ENCODE data around the gene TPSG1.
"Not testable (repeated sequence)": the region's sequence is repeated elsewhere in the genome, so short reads cannot be mapped to it uniquely, and the experiment has no call there.

TPSG1 gene

DNA sequence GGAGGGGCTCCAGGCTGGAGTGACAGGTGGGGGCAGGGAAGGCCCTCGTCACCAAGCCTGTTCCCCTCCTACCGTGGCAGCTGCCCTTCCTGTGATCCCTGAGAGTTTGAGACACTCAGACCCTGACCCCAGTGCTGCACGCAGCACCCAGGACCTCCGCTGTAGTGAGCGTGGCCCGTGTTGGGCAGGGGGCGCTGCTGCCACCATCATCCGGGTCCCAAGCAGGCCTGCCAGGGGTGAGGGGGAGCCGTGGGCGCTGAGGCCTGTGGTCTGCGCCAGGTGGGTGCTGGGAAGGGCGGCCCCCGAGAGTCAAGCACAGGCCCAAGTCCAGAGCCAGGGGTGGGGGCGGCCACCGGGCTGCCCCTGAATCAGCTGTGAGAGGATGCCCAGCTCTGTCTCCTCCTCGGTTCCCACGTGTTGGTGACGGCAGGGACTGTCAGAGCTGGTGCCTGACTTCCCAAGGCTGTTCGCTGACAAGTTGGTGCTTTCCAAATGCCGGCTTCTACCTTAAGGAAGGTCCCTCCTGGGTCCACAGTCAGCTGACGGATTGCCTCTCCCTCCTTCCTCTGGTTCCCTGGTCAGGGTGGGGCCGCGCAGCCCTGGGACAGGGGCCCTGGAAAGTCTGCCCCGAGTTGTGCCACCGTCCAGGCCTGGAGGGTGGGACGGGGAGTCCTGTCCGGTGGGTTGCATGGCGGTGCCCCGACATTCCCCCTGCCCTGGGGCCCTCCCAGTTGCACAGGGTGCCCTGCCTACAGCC is 31.1 kb downstream of the TPSG1 start:
- no peak for DNase-seq

DNA sequence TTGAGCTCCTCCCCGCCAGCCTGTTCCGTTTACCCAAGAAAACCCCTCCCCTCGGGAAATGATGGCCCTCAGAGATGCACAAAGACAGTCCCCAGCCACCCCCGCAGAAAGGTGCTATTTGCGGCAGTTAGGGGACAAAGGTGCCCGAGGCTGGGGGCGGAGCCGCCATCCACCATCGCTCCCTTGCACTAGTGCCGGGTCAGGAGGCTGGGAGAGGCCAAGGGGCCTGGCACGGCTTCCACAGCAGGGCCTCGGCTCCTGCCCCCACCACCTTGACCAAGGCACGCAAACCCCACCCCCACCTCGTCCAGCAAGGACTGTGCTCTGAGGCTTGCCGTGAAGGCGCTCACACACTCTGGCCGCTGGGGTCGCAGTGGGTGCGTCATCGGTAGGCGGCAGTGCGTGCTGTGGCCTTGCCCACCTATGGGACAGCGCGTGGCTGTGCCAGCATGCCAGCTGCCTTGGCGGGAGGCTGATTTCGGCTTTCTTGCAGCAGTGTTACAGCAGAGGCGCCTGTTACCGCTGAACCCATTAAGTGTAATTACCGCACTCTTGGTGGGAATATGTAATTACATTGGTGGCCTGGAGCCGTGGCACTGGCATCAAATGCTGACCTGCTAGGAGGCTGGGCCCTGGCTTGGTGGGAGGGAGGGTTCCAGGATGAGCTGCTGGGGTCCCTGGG is 31.8 kb downstream of the TPSG1 start:
- no peak for DNase-seq

DNA sequence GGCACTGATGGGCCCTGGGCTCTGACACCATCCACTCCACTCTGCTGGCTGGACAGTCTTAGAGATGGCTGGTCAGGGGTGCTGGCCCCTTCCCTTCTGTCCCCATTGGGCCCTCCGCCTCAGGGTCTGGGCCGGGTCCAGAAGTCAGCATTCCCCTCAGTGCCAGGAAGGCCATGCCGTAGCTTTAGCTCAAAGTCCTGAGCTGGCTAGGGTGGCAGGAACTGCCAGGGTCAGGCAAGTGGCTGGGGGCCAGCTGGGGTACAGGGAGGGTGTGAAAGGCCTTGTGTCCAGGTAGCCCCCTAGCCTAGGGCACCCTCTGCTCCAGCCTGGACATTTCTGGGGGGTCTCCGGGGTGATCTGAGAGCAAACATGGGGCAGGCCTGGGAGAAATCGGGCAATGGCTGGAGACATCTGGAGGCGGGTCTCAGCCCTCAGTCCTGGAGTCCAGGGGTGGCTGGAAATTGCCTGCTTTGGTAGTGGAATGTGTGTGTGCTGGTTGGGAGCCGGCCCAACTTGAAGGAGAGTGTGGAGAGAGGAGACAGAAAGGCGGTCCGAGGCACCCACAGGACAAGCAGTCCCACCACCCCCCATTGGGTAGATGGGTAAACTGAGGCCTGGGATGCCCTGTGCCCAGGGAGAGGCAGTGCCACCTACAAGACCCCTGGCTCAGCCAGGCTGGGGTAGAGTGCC is 32.5 kb downstream of the TPSG1 start:
- DNase-seq: no peak

DNA sequence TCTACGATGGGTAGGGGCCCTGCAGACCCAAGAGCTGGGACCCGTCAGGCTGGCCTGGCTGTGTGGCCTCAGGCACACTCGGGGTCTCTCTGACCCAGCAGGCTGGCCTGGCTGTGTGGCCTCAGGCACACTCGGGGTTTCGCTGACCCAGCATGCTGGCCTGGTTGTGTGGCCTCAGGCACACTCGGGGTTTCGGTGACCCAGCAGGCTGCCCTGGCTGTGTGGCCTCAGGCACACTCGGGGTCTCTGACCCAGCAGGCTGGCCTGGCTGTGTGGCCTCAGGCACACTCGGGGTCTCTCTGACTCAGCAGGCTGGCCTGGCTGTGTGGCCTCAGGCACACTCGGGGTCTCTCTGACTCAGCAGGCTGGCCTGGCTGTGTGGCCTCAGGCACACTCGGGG is 34.3 kb downstream of the TPSG1 start:
- not testable (repeated sequence) for DNase-seq

DNA sequence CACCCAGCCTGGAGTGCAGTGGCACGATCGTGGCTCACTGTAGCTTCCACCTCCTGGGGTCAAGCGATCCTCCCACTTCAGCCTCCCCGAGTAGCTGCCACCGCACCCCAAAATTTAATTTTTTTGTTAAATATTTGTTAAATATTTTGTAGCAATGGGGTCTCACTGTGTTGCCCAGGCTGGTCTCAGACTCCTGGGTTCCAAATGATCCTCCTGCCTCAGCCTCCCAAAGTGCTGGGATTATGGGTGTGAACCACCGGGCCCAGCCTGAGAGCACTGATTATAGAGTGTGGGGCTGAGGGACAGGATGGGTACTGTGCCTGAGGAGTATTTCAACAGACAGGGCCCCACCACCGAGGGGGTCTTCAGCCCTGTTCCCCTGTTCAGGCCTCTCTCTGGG is 35.6 kb downstream of the TPSG1 start:
- DNase-seq: no peak

DNA sequence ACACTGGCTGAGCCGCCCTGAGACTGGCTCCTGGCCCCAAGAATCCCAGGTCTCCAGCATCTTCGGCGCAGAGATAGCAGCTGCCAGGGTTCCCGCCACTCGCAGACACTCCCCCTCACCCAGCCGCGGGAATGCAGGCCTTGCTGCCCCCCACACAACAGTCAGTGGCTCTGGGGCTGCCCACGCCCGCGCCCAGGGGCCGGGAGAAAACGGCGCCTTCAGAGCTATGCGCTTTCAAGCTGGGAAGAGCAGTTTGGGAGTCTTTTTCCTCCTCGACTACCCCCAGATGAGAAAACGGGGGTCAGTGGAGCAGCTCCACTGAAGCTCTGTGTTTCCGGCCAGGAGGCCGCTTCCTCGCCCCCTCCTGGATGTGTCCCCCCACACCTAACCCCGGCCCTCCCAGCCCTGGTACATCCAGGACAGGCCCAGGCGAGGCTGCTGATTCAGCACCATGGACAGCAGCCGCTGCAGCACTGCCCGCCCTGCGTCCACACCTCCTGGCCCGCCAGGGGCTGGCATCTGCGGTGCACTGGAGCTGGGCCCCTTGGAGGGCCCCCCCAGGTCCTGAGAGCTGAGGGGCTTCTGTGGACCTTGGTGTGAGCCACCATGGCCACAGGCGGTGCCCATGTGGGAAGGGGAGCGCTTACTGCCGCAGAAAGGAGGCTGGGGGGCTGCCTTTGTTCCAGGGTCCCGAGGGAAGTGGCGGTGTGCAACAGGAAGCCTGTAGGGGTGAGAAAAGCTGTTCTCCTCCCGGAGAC is 36.5 kb downstream of the TPSG1 start:
- no peak for DNase-seq

DNA sequence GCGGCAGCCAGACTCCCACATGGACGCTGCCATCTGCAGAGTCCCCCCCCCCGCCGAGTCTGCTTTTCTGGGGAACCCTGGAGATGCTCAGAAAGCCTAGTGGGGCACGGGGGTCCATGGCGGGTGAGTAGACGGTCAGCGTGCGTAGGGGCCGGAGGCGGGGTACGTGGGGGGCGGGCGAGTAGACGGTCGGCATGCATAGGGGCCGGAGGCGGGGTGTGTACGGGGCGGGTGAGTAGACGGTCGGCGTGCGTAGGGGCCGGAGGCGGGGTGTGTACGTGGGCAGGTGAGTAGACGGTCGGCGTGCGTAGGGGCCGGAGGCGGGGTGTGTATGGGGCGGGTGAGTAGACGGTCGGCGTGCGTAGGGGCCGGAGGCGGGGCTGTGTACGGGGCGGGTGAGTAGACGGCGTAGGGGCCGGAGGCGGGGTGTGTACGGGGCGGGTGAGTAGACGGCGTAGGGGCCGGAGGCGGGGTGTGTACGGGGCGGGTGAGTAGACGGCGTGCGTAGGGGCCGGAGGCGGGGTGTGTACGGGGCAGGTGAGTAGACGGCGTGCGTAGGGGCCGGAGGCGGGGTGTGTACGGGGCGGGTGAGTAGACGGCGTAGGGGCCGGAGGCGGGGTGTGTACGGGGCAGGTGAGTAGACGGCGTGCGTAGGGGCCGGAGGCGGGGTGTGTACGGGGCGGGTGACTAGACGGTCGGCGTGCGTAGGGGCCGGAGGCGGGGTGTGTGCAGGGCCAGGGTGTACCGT is 39.4 kb downstream of the TPSG1 start:
- DNase-seq: not testable (repeated sequence)

DNA sequence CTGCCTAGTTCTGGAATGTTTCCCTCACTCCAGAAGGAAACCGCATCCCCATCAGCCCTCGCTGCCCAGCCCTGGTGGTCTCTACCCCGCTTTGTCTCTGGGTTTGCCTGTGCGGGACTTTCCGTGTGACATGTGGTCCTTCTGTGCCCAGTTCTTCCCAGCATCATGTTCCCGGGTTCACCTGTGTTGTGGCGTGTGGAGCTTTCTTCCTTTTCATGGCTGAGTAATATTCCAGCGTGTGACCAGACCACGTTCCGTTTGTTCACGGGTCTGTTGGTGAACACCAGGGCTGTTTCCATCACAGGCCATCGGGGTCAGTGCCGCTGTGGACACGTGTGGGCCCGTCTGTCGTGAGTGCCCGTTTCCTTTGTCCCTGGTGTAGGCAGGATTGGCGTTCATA is 40.1 kb downstream of the TPSG1 start:
- no peak for DNase-seq

DNA sequence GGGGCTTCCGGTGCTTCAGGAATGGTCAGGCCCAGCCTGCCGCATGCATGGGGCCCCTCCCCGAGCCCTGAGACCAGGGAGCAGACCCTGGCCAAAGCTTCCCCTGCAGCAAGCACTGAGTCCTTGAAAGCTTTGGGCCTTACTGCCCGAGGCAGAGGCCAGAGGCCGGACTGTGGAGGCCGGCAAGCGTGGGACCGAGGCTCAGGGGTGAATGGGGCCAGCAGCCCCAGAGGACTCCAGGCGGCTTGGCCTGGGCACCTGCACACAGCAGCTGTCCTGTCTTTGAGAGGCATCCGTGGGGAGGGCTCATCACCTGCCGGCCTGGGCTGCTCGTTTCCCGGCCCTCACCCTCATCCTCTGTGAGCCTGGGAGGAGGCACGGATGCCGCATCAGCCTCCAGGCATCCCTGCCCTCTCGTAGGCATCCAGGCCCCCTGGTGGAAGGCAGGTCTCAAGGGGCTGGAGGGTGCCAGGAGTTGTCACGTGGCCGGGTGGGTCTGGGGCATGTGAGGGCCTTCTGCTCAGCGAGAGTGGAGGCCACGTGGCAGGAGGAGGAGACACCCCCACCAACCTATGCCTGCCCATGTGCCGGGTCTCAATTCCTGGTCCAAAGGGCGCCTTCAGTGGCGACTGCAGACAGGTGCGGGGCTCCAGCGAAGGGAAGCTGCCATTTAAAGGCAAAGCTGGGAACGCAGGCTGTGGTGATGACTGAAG is 40.8 kb downstream of the TPSG1 start:
- no peak for DNase-seq

DNA sequence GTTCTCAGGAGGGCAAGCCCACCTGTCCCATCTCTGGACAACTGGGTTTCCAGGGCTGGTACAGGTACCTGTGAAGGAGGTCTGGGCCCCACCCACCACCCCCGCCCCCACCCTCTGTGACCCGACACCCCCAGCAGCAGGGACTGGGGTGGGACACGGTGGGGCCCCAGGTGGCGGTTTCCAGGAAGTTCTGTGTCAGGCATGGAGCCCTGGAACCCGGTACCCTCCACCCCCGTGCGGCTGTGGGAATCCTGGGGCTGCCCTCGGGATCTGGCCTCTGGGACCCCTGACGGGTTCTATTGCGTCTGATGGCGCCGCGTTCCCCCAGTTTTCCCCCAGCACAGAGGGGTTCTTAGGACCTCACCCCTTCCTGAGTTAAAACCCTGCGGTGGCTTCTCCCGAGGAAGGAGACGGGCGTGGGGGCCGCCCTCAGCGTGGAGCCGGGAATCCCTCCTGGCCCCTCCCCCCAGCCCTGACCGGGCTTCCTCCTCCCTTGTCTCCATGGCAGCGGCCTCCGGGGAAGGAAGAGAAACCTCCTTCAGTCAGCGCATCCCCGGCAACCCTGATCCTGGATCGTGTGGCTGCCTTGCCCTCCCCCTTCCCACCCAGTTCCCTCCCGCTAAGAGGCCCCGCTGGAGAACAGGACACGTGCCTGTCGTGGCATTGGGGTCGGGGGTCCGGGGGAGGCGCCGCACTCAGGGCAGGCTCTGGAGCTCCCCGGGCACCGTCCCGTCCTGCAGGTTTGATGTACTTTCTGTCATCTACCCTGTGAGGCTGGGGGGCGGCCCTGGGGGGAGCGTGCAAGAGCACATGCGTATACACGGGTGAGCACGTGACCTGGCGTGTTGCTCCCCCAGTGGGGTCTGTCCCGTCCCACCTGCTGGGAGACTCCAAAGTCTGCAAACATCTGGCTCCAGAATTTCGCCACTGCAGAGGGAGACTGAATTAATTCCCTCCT is 41.8 kb downstream of the TPSG1 start:
- no peak for DNase-seq

DNA sequence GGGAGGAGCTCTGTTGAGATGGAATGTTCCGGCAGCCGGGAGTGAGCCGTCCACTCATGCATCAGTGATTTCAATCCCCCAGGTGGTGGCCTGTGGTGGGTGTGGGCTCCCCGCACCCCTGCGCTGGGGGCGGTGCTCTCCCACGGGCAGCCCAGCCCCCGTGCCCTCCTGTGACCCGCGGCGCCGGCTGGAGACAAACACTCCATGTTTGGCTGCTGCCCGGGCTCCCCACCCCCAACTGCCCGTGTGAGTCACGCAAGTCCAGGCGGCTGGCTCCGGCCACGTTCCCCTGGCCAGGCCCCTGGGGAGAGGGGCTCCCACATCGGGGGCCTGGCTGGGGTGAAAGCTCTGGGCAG is 42.8 kb downstream of the TPSG1 start:
- DNase-seq: no peak

DNA sequence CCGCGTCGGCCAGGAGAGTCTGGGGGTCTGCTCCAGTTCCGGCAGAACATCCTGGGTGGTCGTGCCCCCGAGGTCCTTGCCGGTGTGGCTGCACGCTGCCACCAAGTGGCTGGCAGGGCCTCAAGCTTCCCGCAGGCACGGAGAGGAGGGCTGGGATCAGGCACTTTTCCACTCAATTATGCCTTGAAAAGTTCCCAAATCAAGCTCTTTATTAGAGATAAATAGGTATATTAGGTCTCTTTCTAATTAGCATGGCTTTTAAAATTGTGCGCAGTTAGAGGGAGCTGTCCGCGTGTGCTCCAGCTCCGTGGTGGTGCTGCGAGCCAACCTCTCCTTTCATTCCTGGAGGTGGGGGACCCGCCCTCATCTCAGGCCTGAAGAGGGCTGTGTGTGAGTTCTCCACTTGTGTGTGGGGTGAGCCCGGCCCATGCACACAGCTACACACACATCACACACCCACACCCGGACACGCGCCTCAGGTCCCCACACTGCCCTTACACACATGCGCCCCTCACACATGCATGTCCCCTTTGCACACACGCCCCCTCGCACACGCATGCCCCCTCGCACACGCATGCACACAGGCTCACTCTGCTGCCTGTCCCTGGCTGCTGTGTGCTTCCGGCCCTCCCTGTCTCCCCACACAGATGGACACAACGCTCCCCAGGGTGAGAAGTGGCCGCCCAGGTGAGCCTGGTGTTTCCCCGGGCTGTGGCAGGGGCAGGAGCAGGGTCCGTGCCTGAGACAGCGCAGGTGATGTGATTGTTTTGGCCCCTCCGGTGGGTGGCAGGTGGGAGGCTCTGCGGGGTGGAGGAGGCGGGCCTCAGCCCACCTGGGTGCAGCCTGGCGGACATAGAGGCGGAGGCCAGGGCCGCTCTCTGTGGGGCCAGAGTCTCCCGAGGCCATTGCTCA is 43.4 kb downstream of the TPSG1 start:
- no peak for DNase-seq

DNA sequence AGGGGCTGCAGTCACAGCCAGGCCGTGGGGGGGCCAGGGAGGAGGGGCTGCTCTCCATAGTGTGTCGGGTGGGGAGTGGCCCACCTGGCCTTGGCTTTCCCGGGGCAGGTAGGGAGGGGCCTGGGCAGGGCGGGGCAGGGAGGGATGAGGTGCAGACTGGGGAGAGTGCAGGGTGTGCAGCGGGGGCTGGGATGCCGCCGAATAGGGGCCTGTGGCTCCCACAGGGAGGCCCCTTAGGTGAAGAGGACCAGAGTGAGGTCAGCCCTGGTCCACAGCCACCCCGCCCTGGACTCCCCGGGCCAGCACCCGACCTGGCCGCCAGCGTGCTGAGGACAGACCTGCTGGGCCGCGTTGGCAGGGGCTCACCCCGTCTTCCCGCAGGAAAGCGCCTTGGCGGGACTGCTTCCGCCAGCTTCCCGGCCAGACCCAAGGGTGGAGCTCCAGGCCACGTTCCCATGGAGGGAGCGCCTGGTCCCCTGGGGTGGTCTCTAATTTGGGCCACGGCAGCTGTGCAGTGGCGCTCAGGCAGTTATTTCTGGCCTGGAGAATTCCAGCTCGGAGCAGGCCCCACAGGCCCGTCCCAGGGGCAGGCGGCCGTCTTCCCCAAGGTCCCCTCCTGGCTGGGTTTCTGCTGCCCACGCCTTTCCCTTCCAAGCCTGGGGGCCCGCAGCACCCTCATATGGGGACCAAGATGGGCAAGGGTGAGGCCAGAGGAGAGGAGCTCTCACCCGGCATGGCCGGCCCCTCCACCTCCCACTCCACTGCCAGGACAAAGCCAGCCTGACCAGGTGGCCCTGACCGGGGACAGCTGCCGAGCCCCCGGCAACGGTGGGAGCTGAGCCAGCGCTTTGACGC is 44.3 kb downstream of the TPSG1 start:
- DNase-seq: no peak

DNA sequence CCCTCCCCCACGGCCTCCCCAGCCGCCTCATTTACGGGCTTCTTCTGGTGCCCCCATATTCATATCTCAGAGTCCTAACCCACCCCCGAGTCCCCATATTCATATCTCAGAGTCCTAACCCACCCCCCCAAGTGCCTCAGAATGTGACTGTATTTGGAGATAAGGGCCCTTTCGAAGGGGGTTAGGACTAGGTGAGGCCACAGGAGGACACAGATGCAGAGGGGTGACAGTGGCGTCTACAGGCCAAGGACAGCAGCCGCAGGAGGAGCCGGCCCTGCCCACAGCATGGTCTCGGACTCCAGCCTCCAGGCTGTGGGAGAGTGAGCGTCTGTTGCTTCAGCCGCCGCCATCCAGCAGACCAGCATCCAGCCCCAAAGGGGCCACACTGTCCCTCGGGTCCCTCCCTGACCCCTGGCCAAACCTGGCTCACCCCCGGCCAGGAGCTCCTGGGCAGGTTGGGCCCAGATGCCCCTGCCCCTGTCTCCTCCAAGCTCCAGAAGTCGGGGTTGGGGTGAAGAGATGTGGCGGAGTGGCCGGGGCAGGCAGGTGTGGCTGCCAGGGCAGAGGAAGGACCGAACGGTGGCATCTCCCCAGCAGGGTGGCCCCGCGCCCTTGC is 46.7 kb downstream of the TPSG1 start:
- DNase-seq: no peak

DNA sequence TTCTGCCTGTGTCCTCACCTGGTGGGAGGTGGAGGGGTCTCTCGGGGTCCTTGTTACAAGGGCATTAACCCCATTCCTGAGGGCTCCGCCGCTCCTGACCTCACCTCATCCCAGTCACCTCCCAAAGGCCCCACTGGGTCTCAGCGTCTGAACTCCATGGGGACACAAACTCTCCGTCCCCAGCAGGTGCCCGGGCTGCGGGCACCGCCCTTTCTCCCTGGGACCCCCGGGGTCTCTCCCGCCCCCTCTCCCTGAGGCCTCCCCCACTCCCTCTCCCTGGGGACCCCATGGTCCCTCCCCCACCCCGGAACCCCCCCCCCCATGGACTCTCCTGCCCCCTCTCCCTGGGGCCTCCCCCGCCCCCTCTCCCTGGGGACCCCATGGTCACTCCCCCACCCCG is 47.3 kb downstream of the TPSG1 start:
- no peak for DNase-seq

DNA sequence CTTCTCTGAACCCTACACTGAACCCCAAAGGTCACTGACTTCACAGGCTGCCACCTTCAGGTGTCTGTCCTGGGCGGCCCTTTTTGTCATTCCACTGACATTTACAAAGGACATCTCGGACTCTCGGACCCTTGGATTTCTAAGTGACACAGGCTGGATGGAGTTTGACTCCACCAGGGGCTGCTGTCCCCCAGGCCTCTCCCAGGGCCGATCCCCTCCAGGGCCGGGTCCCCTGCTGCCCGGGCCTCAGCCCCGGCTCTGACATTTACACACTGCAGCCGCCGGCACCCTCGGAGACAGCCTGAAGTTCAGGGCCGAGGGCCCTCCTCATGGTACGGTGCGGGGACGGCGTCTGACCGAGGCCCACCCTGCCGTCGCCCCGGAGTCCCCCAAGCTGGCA is 48.0 kb downstream of the TPSG1 start:
- no peak for DNase-seq

DNA sequence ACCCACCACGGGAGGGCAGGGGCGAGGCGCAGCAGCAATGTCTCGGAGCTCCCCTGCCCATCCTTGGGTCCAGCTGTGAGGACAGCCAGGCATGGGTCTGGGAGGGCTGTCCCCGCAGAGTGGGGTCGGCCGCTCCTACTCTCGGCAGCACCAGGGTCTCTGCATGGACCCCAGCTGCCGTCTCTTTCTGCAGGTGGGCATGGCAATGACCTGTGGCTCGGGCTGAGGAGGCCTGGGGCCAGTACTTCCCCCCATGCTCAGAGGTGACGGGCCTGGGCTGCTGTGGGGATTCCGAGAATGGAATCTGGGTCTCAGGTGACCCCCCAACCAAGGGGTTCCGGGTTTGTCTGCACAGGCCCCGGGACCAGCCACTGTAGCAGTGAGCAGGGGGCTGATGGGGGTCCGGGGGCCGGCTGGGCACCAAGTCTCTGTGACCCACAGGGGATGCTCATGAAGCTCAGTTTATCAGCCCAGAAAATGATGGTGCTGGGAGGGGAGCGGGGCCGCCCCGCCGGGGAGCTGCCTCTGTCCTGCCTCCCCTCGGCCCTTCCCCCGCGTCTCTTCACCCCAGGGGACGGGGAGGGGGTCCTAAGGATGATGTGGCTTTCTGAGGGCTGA is 48.7 kb downstream of the TPSG1 start:
- DNase-seq: no peak
